HG02884 (cell line): ENCODE data around the gene FAT2.

Experiments used
- ATAC-seq: cut with Tn5 transposase; IDR thresholded peaks from one replicate; pipeline ENCODE4 v1.9.1; 2021; ENCODE audit warnings: mild to moderate bottlenecking, moderate library complexity; ENCODE audit not compliant: unreplicated experiment

The FAT2 gene

GRCh38 chr5:151591144-151591819 lies at the start of gene FAT2:
FAT2 (minus strand) TSS chr5:151591331; CDS start chr5:151568931, 22,400 bp downstream.
- ATAC-seq: no peak

GRCh38 chr5:151638619-151639018 lies 47.5 kb upstream of the FAT2 start:
- no peak for ATAC-seq

GRCh38 chr5:151637676-151638075 lies 46.5 kb upstream of the FAT2 start:
- no peak for ATAC-seq

DNA sequence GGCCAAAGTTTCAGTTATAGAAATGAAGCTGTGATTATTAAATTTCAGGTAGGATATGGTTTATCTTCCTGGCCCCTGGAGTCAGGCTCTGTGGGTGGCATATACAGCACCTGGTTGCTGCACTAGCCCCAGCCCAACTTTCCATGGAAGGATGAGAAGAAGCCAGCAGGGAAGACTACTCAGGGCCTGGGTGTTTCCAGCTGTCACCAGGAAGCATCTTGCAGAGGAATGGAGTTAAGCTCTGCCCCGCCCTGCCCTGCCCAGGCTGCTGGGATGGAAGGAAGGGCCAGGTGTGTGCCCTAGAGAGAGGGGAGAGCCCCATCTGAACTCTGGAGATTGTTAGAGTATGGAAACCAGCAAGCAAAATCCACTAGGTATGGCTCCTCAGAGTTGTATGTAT lies 42.8 kb upstream of the FAT2 start:
- no peak for ATAC-seq

- no peak for ATAC-seq
These were observed 41.8 kb upstream of the FAT2 start for GRCh38 chr5:151632941-151633340.

DNA sequence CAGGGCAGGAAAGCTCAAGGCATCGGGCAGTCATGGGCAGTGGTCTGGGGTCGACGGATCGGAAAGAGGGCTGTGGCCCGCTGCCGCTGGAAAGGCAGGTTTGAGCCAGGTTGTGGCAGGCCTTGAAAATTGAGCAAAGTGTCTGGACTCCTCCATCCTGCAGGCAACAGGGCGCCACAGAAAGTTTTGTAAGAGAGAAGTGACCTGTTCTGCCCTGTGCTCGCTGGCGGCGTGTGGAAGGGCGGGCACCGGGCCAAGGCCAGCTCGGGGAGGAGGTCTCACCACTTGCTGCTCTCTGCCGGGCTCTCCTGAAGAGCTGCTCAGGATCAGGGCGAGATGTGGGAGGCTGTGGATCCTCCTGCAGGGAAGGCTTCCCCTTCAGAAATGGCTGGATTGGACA lies 41.4 kb upstream of the FAT2 start:
- ATAC-seq: no peak

DNA sequence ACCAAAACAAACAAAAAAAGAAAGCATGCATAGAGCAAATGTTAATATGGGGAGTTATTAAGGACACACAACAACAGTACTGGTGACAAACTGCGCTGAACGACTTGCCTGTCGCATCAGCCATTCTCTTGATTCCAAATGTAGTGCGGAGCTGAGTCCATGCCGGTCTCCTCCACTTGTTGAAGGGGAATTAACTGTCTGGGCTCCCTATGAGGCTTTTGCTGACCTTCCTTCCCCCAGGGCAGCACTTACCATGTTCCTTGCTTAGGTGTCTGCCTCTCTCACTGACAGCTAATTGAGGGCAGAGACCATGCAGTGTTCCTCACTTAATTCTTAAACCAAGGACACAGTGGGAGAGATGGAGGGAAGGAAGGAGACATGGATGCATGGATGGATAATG lies 40.8 kb upstream of the FAT2 start:
- ATAC-seq: no peak

DNA sequence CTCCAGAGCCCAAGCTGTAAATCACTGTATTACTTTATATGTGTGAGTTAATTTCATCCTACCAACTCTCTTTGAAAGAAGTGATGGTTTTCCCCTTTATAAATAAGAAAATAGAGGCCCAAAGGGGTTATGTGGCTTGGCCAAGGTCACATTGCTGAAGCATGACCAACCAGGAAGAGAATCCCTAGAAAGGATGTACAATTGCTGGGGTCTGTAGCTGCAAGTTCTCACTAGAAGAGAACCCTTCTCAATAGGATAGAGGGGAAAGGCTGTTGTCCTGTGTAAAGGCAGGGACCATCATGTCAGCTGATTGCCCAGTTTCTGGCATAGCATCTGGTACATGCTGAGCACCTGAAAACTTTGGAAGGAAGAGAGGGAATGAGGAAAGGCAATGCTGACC lies 39.0 kb upstream of the FAT2 start:
- ATAC-seq: no peak

- no peak for ATAC-seq
These were observed 37.1 kb upstream of the FAT2 start for GRCh38 chr5:151628112-151628823.

DNA sequence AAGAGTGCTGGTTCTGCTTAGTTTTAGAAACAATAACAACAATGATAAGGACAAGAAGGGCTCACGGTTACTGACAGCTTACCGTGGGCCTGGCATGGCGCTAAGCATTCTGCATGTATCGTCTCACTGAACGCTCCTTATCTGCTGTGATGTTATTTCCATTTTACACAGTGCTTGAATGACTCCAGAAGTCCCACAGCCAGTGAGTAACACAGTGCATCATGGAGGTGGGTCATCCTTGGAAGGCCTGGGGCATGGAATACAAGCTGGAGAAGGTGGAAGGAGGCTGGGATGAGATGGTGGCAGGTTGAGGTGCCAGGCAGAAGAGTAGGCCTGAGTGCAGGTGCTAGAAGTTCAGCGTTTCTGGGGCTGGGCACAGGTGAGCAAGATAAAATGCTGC lies 36.5 kb upstream of the FAT2 start:
- no peak for ATAC-seq

- ATAC-seq: no peak
These were observed 34.2 kb upstream of the FAT2 start for GRCh38 chr5:151625285-151625684.

GRCh38 chr5:151624476-151624875 lies 33.3 kb upstream of the FAT2 start:
- no peak for ATAC-seq

DNA sequence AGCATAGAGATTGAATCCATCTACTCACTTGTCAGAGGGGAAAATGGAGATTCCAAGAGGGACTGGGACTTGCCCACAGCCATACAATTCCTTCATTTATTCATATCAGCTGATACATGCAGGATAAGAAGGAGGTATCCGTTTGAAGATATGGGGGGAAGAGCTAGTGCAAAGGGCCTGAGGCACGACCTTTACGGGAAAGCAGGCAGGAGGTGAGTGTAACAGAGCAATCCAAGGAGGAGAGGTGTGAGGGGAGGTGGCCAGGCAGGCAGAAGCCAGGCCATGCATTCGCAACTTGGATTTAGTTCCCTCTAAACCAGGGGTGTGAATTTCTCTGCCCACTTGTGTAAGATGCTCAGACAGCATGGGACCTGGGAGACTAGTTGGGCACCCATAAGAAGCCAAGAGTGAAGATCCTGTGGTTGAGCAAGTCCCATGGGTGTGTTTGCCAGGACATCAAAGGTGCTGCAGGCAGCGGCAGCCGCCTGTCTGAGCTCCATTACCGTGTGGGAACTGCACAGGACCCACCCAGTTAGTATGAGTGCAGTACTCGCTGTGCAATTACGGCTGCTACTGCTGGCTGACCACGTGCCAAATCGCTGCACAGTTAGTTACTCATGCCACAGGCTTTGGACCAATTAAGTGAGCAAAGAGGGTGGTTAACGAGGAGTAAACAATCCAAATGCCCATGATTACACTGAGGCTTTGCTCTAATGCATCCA lies 31.4 kb upstream of the FAT2 start:
- no peak for ATAC-seq

DNA sequence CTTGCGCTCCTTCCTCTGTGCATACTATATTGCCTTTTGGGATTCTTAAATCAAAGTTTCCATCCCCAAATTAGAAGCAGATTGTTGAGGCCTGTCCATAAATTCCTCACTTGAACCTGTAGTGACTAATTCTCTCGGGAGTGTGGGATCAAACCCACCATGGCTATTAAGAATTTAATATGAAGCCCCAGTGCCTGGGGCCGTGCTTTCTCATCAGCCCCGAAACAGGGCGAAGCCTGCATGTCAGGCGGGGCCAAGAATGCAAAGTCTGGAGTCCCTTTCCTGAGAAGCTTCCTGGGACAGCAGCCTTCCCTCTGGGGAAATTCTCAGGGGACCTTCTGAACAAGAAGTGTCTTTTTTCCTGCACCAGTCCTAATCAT lies 29.3 kb upstream of the FAT2 start:
- no peak for ATAC-seq

DNA sequence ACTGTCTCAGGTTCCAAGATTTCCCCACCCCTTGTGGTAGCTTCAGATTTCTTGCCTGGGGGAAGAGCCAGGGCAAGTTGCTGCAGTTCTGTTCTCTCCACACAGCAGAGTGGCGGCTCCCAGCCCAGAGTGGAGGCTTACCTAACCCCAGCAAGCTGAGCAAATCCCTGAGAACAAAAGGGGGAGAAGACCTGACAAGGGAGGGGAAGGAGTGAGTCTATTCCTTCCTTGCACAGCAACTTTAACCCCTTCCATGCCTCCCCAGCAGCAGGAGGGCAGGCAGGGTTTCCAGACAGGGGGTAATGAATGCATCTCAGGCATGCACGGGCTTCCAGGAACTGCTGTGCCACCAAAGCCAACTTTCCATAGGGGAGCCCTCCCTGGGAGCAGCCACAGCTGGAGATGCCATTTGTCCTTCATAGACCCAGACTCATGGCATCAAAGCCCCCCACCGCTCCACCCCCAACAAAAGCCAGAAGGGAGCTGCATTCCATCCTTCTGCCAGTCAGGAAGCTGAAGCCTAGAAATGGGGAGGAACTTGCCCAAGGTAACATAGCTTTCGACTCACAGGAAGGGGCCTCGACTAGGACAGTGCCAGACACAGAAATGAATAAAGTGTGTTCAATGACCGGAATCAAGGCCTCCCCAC lies 28.8 kb upstream of the FAT2 start:
- no peak for ATAC-seq

DNA sequence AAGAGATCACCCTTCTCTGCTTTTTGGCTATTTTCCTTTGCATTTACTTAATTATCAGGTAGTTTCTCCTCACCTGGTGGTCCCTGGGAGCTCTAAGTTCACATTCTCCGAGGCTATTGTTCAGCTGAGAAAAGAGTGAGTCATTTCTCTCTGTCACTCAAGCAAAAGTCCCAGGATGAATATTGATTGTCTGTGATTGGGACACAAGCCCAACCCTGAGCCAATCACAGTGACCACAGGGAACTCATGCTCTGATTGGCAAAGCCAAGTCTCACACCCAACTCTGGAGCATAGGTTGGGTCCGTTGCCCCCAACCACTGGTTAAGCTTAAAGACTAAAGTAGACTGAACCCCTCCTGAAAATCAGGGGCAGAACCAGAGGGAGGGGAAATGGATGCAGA lies 27.8 kb upstream of the FAT2 start:
- ATAC-seq: no peak

GRCh38 chr5:151617841-151618710 lies 26.9 kb upstream of the FAT2 start:
- ATAC-seq: no peak

DNA sequence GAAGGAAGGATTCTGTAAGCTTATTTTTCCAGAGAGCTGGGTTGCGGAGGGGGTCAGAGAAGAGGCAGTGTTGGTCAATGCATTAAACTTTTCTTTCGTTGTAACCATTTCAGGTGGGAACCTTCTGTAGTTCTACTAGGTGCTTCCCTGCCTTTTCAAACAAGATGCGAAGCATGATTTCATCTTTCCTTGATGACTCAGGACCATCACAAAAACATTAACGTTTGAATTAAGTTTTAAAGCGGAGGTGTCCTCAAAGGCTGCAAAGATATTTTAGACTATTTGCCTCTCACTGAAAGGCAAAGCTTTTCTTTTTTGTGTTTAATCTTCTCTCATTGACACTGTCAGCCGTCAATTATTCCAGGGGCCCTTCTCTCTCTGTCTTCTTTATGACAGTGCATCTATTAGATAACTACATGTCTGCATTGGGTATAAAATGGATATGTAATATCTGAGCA lies 26.3 kb upstream of the FAT2 start:
- ATAC-seq: no peak

DNA sequence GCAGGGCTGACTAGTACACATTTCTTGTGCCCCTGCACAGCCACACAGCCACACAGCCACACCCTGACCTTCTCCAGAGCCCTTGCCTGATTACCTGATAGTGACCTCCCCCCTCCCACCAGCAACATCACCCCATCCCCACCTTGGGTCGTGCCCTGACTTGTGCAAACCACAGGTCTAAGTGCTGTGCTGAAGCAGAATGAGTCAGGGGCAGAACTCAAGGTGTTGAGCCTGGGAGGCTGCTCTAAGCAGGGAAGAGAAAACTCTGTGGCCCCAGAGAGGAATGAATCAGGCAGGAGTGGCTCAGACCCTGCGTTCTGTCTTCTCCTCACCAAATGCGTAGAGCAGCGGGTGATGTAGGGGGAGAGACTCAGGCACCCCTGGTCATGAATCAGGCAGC lies 24.3 kb upstream of the FAT2 start:
- ATAC-seq: no peak

- no peak for ATAC-seq
These were observed 23.4 kb upstream of the FAT2 start for GRCh38 chr5:151614565-151614964.
